Transverse colon (tissue), 4 donors: ENCODE results near the gene IL11RA.

Experiments
- EP300 ChIP-seq: sonication (generic); formaldehyde crosslinking; IDR thresholded peaks from one replicate; pipeline ENCODE4 v1.6.1; 2017; ENCODE audit warnings: antibody characterized with exemption, low read depth
- POLR2AphosphoS5 ChIP-seq, 3 donors: sonication (generic); formaldehyde crosslinking; IDR thresholded peaks; one replicate each; pipeline ENCODE4 v1.6.1; 2016; ENCODE audit warnings: antibody characterized with exemption in 3 of 3
- TF ChIP-seq, protein P1 (sequence below), 5 experiments: fragments of 200-600 bp in 3 of 5; fragments of 450-650 bp in 2 of 5; sonication (generic) in 3 of 5; IDR thresholded peaks; 1 replicate in 2 of 5; 2 replicates in 3 of 5; pipeline ENCODE4 v1.5.1; 2016 to 2017; ENCODE audit warnings: antibody characterized with exemption in 5 of 5, inconsistent platforms in 3 of 5, mild to moderate bottlenecking in 2 of 5, moderate library complexity in 1 of 5

DNA sequence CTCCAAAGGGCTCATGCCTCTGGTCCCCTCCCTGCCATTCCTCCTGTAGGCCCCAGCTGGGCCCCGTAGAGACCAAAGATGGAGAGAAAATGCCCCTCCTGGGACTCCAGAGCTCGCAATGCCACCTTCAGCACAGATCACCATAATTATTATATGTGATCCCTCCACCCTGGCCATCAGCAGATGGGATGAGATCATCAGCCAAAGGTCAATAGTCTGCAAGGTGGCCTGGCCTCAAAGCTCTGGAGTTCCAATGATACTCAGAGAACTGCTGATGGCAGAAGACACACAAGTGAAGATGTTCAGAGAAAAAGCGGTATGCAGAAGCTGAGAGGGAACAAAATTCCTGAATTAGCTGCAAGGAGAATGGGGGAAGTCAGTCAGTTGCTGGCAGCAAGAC, 45.1 kb upstream of the IL11RA start:
- TF ChIP-seq POLR2AphosphoS5 (IDR thresholded peaks at IDR 0.05) (peak in 1 of 3 donors; percentile 15), EP300 (no peak)
- TF ChIP-seq, protein P1, sequence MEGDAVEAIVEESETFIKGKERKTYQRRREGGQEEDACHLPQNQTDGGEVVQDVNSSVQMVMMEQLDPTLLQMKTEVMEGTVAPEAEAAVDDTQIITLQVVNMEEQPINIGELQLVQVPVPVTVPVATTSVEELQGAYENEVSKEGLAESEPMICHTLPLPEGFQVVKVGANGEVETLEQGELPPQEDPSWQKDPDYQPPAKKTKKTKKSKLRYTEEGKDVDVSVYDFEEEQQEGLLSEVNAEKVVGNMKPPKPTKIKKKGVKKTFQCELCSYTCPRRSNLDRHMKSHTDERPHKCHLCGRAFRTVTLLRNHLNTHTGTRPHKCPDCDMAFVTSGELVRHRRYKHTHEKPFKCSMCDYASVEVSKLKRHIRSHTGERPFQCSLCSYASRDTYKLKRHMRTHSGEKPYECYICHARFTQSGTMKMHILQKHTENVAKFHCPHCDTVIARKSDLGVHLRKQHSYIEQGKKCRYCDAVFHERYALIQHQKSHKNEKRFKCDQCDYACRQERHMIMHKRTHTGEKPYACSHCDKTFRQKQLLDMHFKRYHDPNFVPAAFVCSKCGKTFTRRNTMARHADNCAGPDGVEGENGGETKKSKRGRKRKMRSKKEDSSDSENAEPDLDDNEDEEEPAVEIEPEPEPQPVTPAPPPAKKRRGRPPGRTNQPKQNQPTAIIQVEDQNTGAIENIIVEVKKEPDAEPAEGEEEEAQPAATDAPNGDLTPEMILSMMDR (IDR thresholded peaks at IDR 0.05): no peak
